Measurements from ENCODE around the gene TBC1D1. TPM values are rescaled to one million over a fixed set of nuclear protein-coding genes. Genes with fewer than 3 reads are reported as not detected.

TBC1D1 gene
- total and polyA plus RNA-seq, 4 experiments from 2014 or later, result 15.3 to 46.7 (median 34.3) TPM

- Histone ChIP-seq H3K36me3 (ENCODE audit: insufficient read depth, low read length) (no peaks in the 10 kb centered on the region), H3K27me3 (ENCODE audit: insufficient read depth, low read length) (no peaks in the 10 kb centered on the region), H3K4me1 (ENCODE audit: insufficient read depth, low read length) (peaks cover 9% of the 10 kb centered on the region), H3K4me3 (ENCODE audit: low read length in 2 of 2) (no peak overlapping the region), H3K27ac (ENCODE audit: low read depth, low read length) (no peak overlapping the region), H3K9me3 (ENCODE audit: control insufficient read depth in 1 of 2, low read length in 2 of 2) (no peaks in the 10 kb centered on the region)
- intact Hi-C loops (cut with micrococcal nuclease), result no loop called here
- ChIA-PET CTCF (ENCODE audit: partially characterized antibody) (no interaction called here), POLR2A (ENCODE audit: partially characterized antibody) (no interaction called here)
- peaks cover 0 to 3% of the 10 kb centered on the region in 2 donors for H3K36me3 Mint-ChIP-seq
- no peaks in the 10 kb centered on the region for H3K27me3 Mint-ChIP-seq
- H3K4me1 Mint-ChIP-seq, result peaks cover 3 to 17% (median 7%) of the 10 kb centered on the region in 4 donors
- no peak overlapping the region for H3K27ac Mint-ChIP-seq
- no peaks in the 10 kb centered on the region for H3K9me3 Mint-ChIP-seq
- H3K4me3 Mint-ChIP-seq, result no peak overlapping the region
- no peak for DNase-seq
Observed at GRCh38 chr4:37873386-37873785, 17.5 kb upstream of the TBC1D1 start.

DNA sequence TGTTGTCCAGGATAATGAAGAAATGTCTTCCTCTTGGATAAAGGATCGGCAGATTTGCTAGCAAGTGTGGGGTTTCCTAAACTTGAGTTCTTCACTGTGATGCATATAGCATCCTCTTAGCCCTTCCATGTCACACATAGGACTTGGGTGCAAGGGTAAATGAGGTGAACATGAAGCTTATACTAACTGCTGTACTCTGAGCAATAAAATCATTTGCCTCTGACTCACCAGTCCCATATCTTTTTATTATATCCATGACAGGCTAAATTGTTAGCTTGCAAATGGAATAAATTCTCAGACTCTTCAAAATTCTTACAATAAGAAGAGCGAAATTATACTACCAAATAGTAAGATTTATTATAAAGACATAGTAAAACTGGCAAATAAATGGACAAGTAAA lies 14.7 kb upstream of the TBC1D1 start:
- H3K27ac ChIP-seq (ENCODE audit: low read depth, low read length), result no peak overlapping the region
- Mint-ChIP-seq H3K36me3 (no peaks in the 10 kb centered on the region), H3K4me1 (peaks cover 3 to 14% (median 7%) of the 10 kb centered on the region in 4 donors), H3K27ac (no peak overlapping the region), H3K4me3 (no peak overlapping the region), H3K27me3 (no peaks in the 10 kb centered on the region), H3K9me3 (no peaks in the 10 kb centered on the region)
- CTCF ChIA-PET (ENCODE audit: partially characterized antibody), result interaction anchor here (1.1 kb wide), 1 partner anchor 102 kb away, joined by 3 read pairs; no protein-coding TSS in a partner anchor
- POLR2A ChIA-PET (ENCODE audit: partially characterized antibody), result no interaction called here
- no peak overlapping the region for H3K4me3 ChIP-seq (ENCODE audit: low read length in 2 of 2)
- no peaks in the 10 kb centered on the region for H3K9me3 ChIP-seq (ENCODE audit: control insufficient read depth in 1 of 2, low read length in 2 of 2)
- no peaks in the 10 kb centered on the region for H3K27me3 ChIP-seq (ENCODE audit: insufficient read depth, low read length)
- intact Hi-C loops (cut with micrococcal nuclease), result no loop called here
- no peaks in the 10 kb centered on the region for H3K36me3 ChIP-seq (ENCODE audit: insufficient read depth, low read length)
- no peak for DNase-seq
- peaks cover 9% of the 10 kb centered on the region for H3K4me1 ChIP-seq (ENCODE audit: insufficient read depth, low read length)

DNA sequence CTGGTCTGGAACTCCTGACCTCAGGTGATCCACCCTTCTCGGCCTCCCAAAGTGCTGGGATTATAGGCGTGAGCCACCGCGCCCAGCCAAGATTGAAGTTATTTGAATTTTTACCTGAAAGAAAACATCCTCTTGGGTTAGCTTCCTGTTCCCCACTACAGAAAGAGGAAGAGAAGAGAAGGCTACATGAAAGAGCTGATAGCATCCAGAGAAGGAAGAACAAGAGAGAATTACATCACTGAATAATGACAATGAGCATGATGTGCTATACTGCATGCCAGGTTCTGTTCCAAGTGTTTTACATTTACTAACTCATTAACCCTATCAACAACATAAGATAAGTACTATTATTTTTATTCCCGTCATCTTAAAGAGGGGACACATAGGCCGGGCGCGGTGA lies 11.5 kb upstream of the TBC1D1 start:
- H3K36me3 Mint-ChIP-seq, result no peaks in the 10 kb centered on the region
- H3K4me1 Mint-ChIP-seq, result no peaks in the 10 kb centered on the region
- no peak for DNase-seq
- Histone ChIP-seq H3K9me3 (ENCODE audit: control insufficient read depth in 1 of 2, low read length in 2 of 2) (no peaks in the 10 kb centered on the region), H3K4me1 (ENCODE audit: insufficient read depth, low read length) (no peaks in the 10 kb centered on the region), H3K4me3 (ENCODE audit: low read length in 2 of 2) (no peak overlapping the region), H3K36me3 (ENCODE audit: insufficient read depth, low read length) (no peaks in the 10 kb centered on the region), H3K27me3 (ENCODE audit: insufficient read depth, low read length) (no peaks in the 10 kb centered on the region), H3K27ac (ENCODE audit: low read depth, low read length) (no peak overlapping the region)
- no peak overlapping the region for H3K27ac Mint-ChIP-seq
- CTCF ChIA-PET (ENCODE audit: partially characterized antibody), result interaction anchor here (0.7 kb wide), 1 partner anchor 1002 kb away, joined by 3 read pairs; no protein-coding TSS in a partner anchor
- no peaks in the 10 kb centered on the region for H3K9me3 Mint-ChIP-seq
- peaks cover 0 to 2% of the 10 kb centered on the region in 2 donors for H3K27me3 Mint-ChIP-seq
- intact Hi-C loops (cut with micrococcal nuclease), result no loop called here
- no peak overlapping the region for H3K4me3 Mint-ChIP-seq
- POLR2A ChIA-PET (ENCODE audit: partially characterized antibody), result no interaction called here

DNA sequence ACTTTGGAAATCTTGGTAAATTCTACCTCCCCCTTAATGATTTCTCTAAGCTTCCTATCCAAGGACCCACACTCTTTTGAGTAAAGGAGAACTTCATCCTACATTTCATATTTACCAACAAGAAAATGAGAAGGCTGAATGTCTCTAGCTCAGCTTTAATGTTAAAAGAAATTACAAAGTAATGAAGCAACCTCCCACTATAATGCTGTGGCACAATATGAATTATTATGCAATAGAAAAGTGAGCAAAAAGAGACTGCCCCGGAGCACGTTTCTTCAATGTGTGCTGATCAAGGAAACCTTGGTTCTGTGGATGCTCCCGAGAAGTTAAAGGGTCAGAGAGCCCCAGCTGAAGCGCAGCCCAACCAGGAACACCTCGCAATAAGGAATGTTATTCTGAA lies 9.1 kb upstream of the TBC1D1 start:
- H3K36me3 ChIP-seq (ENCODE audit: insufficient read depth, low read length), result no peaks in the 10 kb centered on the region
- H3K27ac ChIP-seq (ENCODE audit: low read depth, low read length), result no peak overlapping the region
- H3K27ac Mint-ChIP-seq, result no peak overlapping the region
- ChIA-PET CTCF (ENCODE audit: partially characterized antibody) (interaction anchor here (0.9 to 1.4 kb wide), 2 partner anchors 21 to 23 kb away, joined by 3 to 4 read pairs; no protein-coding TSS in a partner anchor), POLR2A (ENCODE audit: partially characterized antibody) (no interaction called here)
- intact Hi-C loops (cut with micrococcal nuclease), result no loop called here
- no peaks in the 10 kb centered on the region for H3K9me3 ChIP-seq (ENCODE audit: control insufficient read depth in 1 of 2, low read length in 2 of 2)
- H3K27me3 Mint-ChIP-seq, result peaks cover 0 to 2% of the 10 kb centered on the region in 2 donors
- H3K4me1 ChIP-seq (ENCODE audit: insufficient read depth, low read length), result no peaks in the 10 kb centered on the region
- H3K9me3 Mint-ChIP-seq, result no peaks in the 10 kb centered on the region
- H3K4me3 Mint-ChIP-seq, result no peak overlapping the region
- H3K4me3 ChIP-seq (ENCODE audit: low read length in 2 of 2), result no peak overlapping the region
- no peaks in the 10 kb centered on the region for H3K36me3 Mint-ChIP-seq
- no peaks in the 10 kb centered on the region for H3K4me1 Mint-ChIP-seq
- no peaks in the 10 kb centered on the region for H3K27me3 ChIP-seq (ENCODE audit: insufficient read depth, low read length)
- DNase-seq, result no peak

GRCh38 chr4:37882665-37883296 lies 8.1 kb upstream of the TBC1D1 start:
- H3K27me3 Mint-ChIP-seq, result peaks cover 0 to 2% of the 10 kb centered on the region in 2 donors
- ChIA-PET CTCF (ENCODE audit: partially characterized antibody) (interaction anchor here (1.4 kb wide), 1 partner anchor 24 kb away, joined by 4 read pairs; no protein-coding TSS in a partner anchor), POLR2A (ENCODE audit: partially characterized antibody) (no interaction called here)
- no peaks in the 10 kb centered on the region for H3K9me3 Mint-ChIP-seq
- Histone ChIP-seq H3K4me1 (ENCODE audit: insufficient read depth, low read length) (no peaks in the 10 kb centered on the region), H3K4me3 (ENCODE audit: low read length in 2 of 2) (no peak overlapping the region), H3K27ac (ENCODE audit: low read depth, low read length) (no peak overlapping the region), H3K36me3 (ENCODE audit: insufficient read depth, low read length) (no peaks in the 10 kb centered on the region), H3K27me3 (ENCODE audit: insufficient read depth, low read length) (no peaks in the 10 kb centered on the region), H3K9me3 (ENCODE audit: control insufficient read depth in 1 of 2, low read length in 2 of 2) (no peaks in the 10 kb centered on the region)
- intact Hi-C loops (cut with micrococcal nuclease), result no loop called here
- H3K36me3 Mint-ChIP-seq, result no peaks in the 10 kb centered on the region
- no peak for DNase-seq
- no peaks in the 10 kb centered on the region for H3K4me1 Mint-ChIP-seq
- no peak overlapping the region for H3K4me3 Mint-ChIP-seq
- H3K27ac Mint-ChIP-seq, result no peak overlapping the region

- CTCF ChIA-PET (ENCODE audit: partially characterized antibody), result no interaction called here
Observed at GRCh38 chr4:37884855-37885487, 5.9 kb upstream of the TBC1D1 start.

DNA sequence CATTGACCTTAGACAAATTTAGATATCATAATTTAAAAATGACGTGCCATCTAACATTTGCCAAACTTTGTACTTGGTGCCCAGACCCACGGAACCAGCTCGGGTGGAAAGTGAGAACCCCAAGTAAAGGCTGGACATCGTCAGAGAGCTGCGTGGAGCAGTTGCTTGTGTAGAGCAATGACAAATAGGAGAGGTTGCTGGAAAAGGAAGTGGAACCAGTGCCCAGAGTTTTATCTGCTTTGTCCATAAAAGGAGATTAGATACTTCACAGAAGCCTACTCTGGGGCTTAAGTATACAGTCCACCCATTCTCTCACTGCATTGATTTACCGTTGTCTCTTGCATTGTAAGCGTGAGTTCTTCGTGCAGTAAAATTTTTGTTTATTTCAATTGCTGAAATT lies 5.4 kb upstream of the TBC1D1 start:
- no peak overlapping the region for H3K27ac Mint-ChIP-seq
- POLR2A ChIA-PET (ENCODE audit: partially characterized antibody), result interaction anchor here (1.8 kb wide), 1 partner anchor 11 kb away, joined by 4 read pairs; no protein-coding TSS in a partner anchor
- DNase-seq, result no peak

More at GRCh38 chr4:37884855-37885487, 5.9 kb upstream of the TBC1D1 start:
- H3K36me3 Mint-ChIP-seq, result no peaks in the 10 kb centered on the region
- POLR2A ChIA-PET (ENCODE audit: partially characterized antibody), result interaction anchor here (1.8 kb wide), 1 partner anchor 11 kb away, joined by 4 read pairs; no protein-coding TSS in a partner anchor
- Histone ChIP-seq H3K4me3 (ENCODE audit: low read length in 2 of 2) (no peak overlapping the region), H3K27me3 (ENCODE audit: insufficient read depth, low read length) (no peaks in the 10 kb centered on the region), H3K9me3 (ENCODE audit: control insufficient read depth in 1 of 2, low read length in 2 of 2) (no peaks in the 10 kb centered on the region), H3K27ac (ENCODE audit: low read depth, low read length) (no peak overlapping the region), H3K4me1 (ENCODE audit: insufficient read depth, low read length) (peaks cover 4% of the 10 kb centered on the region), H3K36me3 (ENCODE audit: insufficient read depth, low read length) (no peaks in the 10 kb centered on the region)
- intact Hi-C loops (cut with micrococcal nuclease), result no loop called here
- H3K9me3 Mint-ChIP-seq, result no peaks in the 10 kb centered on the region
- H3K4me1 Mint-ChIP-seq, result peaks cover 0 to 10% (median 4%) of the 10 kb centered on the region in 4 donors
- H3K27ac Mint-ChIP-seq, result peak overlapping the region in 1 of 7 donors; percentile 5
- no peak for DNase-seq
- H3K4me3 Mint-ChIP-seq, result no peak overlapping the region
- peaks cover 0 to 2% of the 10 kb centered on the region in 2 donors for H3K27me3 Mint-ChIP-seq

More for the DNA sequence above, 5.4 kb upstream of the TBC1D1 start:
- no peak overlapping the region for H3K27ac ChIP-seq (ENCODE audit: low read depth, low read length)
- peaks cover 9% of the 10 kb centered on the region for H3K4me1 ChIP-seq (ENCODE audit: insufficient read depth, low read length)
- H3K4me3 ChIP-seq (ENCODE audit: low read length in 2 of 2), result no peak overlapping the region
- Mint-ChIP-seq H3K9me3 (no peaks in the 10 kb centered on the region), H3K36me3 (no peaks in the 10 kb centered on the region), H3K4me3 (no peak overlapping the region), H3K27me3 (peaks cover 0 to 2% of the 10 kb centered on the region in 2 donors), H3K4me1 (peaks cover 0 to 13% (median 4%) of the 10 kb centered on the region in 4 donors)
- H3K9me3 ChIP-seq (ENCODE audit: control insufficient read depth in 1 of 2, low read length in 2 of 2), result no peaks in the 10 kb centered on the region
- intact Hi-C loops (cut with micrococcal nuclease), result no loop called here
- no peaks in the 10 kb centered on the region for H3K36me3 ChIP-seq (ENCODE audit: insufficient read depth, low read length)
- CTCF ChIA-PET (ENCODE audit: partially characterized antibody), result no interaction called here
- H3K27me3 ChIP-seq (ENCODE audit: insufficient read depth, low read length), result no peaks in the 10 kb centered on the region

Data from CD4-positive, alpha-beta memory T cell (primary cell).